ENCODE data around the gene ZNF574. TPM values are rescaled to one million over a fixed set of nuclear protein-coding genes. Genes with fewer than 3 reads are reported as not detected.

ZNF574 gene
- total RNA-seq, 1 donor from 2014 or later, result 7.1 TPM

DNA sequence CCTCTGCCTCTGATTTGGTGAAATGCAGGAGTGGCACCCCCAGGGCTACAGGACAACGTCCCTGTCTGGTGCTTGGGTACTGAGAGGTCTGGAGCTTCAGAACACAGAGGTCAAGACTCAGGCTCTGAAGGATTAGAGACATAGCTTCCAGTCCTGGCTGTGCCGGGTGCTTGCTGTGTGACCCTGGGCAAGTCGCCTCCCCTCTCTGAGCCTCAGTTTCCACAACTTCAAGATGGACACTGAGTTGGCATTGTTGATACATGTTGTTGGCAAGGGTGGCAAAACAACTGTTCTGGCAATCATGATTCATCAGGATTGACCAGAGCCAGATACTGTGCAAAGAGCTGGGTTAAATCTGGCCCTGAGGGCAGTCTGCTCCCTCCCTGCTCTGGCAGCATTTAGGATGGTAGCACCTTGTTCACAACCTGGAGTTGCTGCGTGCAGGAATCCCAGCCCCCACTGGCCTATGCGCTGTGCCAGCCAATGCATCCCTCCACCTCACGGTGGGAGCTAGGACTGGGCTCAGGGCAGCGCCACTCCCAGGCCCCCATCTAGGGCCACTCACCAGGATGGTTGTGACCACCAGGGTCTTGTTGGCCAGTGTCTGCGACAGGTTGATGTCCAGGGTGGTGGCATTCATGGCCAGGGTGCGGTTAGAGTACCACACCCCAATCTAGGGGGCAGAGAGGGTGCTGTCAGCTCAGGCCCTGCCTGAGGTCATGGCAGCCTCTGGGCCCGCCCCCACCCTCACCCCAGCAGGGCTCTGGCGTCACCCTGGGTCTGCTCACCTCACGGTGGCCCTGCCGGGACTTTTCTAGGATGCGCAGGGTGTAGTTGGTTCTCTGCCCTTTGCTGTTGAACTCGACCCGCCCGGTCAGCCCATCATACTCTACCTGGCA is 22.7 kb upstream of the ZNF574 start:
- Histone ChIP-seq H3K4me1 (peaks cover 15% of the 10 kb centered on the region), H3K9me3 (replicated peaks) (no peaks in the 10 kb centered on the region), H3K36me3 (no peaks in the 10 kb centered on the region), H3K27ac (replicated peaks) (no peak overlapping the region), H3K4me3 (no peak overlapping the region), H3K27me3 (ENCODE audit: low read depth) (peaks cover 3% of the 10 kb centered on the region)
- no peak for TF ChIP-seq CTCF (IDR thresholded peaks at IDR 0.05; ENCODE audit: borderline replicate concordance)
- intact Hi-C loops (cut with micrococcal nuclease), result no loop called here
- no peak for DNase-seq

GRCh38 chr19:42054205-42054604 is 21.8 kb upstream of the ZNF574 start:
- Histone ChIP-seq H3K4me3 (no peak overlapping the region), H3K27me3 (ENCODE audit: low read depth) (peaks cover 3% of the 10 kb centered on the region), H3K36me3 (no peaks in the 10 kb centered on the region), H3K9me3 (replicated peaks) (no peaks in the 10 kb centered on the region), H3K27ac (replicated peaks) (no peak overlapping the region), H3K4me1 (peaks cover 15% of the 10 kb centered on the region)
- intact Hi-C loops (cut with micrococcal nuclease), result no loop called here
- TF ChIP-seq CTCF (IDR thresholded peaks at IDR 0.05; ENCODE audit: borderline replicate concordance), result no peak
- no peak for DNase-seq

DNA sequence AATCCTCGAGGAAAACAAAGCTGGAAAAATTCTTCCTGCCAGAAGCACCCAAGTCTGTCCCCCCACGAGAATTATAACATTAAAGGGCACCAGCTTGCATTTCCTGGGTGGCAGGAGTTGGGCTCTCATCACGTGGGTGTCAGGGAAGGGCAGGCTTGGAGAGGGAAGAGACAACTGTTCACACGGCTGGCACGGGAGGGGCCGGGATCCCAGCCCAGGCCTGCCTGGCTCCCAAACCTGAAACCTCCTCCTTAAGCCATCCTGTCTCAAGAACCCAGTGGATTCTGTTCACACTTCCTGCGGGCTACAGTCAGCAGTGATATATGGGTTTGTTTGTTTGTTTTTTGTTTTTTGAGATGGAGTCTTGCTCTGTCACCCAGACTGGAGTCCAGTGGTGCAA is 18.1 kb upstream of the ZNF574 start:
- no peaks in the 10 kb centered on the region for H3K9me3 ChIP-seq (replicated peaks)
- no peak for TF ChIP-seq CTCF (IDR thresholded peaks at IDR 0.05; ENCODE audit: borderline replicate concordance)
- no peak overlapping the region for H3K4me3 ChIP-seq
- H3K36me3 ChIP-seq, result no peaks in the 10 kb centered on the region
- no peak overlapping the region for H3K27ac ChIP-seq (replicated peaks)
- DNase-seq, result no peak
- intact Hi-C loops (cut with micrococcal nuclease), result no loop called here
- peaks cover 3% of the 10 kb centered on the region for H3K27me3 ChIP-seq (ENCODE audit: low read depth)
- peaks cover 6% of the 10 kb centered on the region for H3K4me1 ChIP-seq

DNA sequence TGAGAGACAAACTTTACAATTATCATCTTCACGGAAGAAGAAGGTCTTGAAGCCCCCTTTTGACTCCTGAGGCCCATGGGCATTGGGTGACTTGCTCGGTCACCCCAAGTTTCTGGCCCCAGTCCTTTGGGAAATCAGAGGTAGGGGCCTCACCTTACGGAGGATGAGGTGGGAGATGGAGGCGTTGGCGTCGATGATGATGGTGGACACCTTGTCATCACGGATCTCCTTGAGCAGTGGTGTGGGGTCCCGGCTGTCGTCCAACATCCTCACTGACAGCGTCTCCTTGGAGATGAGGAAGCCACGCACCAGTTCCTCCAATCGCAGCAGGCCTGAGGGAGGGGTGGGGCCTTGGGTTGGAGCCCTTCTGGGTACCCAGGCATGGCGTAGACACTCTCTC is 16.8 kb upstream of the ZNF574 start:
- Histone ChIP-seq H3K4me1 (no peaks in the 10 kb centered on the region), H3K27me3 (ENCODE audit: low read depth) (no peaks in the 10 kb centered on the region), H3K4me3 (no peak overlapping the region), H3K27ac (replicated peaks) (no peak overlapping the region), H3K36me3 (no peaks in the 10 kb centered on the region), H3K9me3 (replicated peaks) (no peaks in the 10 kb centered on the region)
- intact Hi-C loops (cut with micrococcal nuclease), result no loop called here
- no peak for DNase-seq
- no peak for TF ChIP-seq CTCF (IDR thresholded peaks at IDR 0.05; ENCODE audit: borderline replicate concordance)

DNA sequence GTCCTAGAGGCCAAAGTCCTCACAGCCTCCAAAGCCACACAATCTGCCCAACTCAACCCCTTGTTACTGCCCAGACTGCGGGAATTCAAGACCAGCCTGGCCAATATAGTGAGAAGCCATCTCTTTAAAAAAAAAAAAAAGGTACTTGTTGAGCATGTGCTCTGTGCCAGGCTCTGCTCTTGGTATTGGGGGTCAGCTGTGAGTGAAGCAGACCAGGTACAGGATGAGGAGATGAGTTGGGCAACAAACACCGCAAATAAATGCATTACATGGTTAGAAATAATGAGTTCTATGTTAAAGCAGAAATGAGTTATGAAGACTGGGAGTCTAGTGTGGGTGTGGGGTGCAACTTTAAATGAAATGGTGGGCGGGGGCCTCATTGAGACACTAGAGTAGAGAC is 15.8 kb upstream of the ZNF574 start:
- Histone ChIP-seq H3K4me1 (no peaks in the 10 kb centered on the region), H3K4me3 (no peak overlapping the region), H3K36me3 (no peaks in the 10 kb centered on the region), H3K27ac (replicated peaks) (no peak overlapping the region), H3K9me3 (replicated peaks) (no peaks in the 10 kb centered on the region), H3K27me3 (ENCODE audit: low read depth) (peaks cover 4% of the 10 kb centered on the region)
- no peak for DNase-seq
- TF ChIP-seq CTCF (IDR thresholded peaks at IDR 0.05; ENCODE audit: borderline replicate concordance), result no peak
- intact Hi-C loops (cut with micrococcal nuclease), result no loop called here
